Glomerular visceral epithelial cell (primary cell): ENCODE results near the gene STX2.

Source experiments
- DNase-seq: peaks from one replicate; pipeline ENCODE4 v3.0.0-alpha.2; 2016; ENCODE audit errors: extremely low spot score

Gene STX2

GRCh38 chr12:130831876-130832405 lies 7.1 kb downstream of the STX2 start:
- no peak for DNase-seq

GRCh38 chr12:130831246-130831645 lies 7.8 kb downstream of the STX2 start:
- no peak for DNase-seq

GRCh38 chr12:130830246-130830551 lies 8.9 kb downstream of the STX2 start:
- no peak for DNase-seq

- DNase-seq, result no peak
Observed at GRCh38 chr12:130829391-130830245, 9.4 kb downstream of the STX2 start.

GRCh38 chr12:130828895-130829294 lies 10.2 kb downstream of the STX2 start:
- DNase-seq, result no peak

- DNase-seq, result no peak
Observed at GRCh38 chr12:130827432-130827831, 11.6 kb downstream of the STX2 start.

GRCh38 chr12:130826151-130826801 lies 12.8 kb downstream of the STX2 start:
- DNase-seq, result peak; percentile 31

GRCh38 chr12:130825771-130826150 lies 13.3 kb downstream of the STX2 start:
- DNase-seq, result no peak

- DNase-seq, result no peak
Observed at GRCh38 chr12:130819681-130820080, 19.4 kb downstream of the STX2 start.

GRCh38 chr12:130818635-130819576 lies 20.1 kb downstream of the STX2 start:
- DNase-seq, result peak; percentile 33

- no peak for DNase-seq
Observed at GRCh38 chr12:130818272-130818634, 20.8 kb downstream of the STX2 start.

GRCh38 chr12:130817804-130818203 lies 21.2 kb downstream of the STX2 start:
- no peak for DNase-seq

GRCh38 chr12:130816097-130816496 lies 23.0 kb downstream of the STX2 start:
- DNase-seq, result no peak

- DNase-seq, result no peak
Observed at GRCh38 chr12:130815028-130815741, 23.9 kb downstream of the STX2 start.

- no peak for DNase-seq
Observed at GRCh38 chr12:130813949-130814348, 25.1 kb downstream of the STX2 start.

GRCh38 chr12:130813436-130813835 lies 25.6 kb downstream of the STX2 start:
- no peak for DNase-seq

- DNase-seq, result no peak
Observed at GRCh38 chr12:130809791-130810190, 29.3 kb downstream of the STX2 start.

GRCh38 chr12:130807309-130807708 lies 31.7 kb downstream of the STX2 start:
- no peak for DNase-seq

- DNase-seq, result no peak
Observed at GRCh38 chr12:130806574-130806973, 32.5 kb downstream of the STX2 start.

GRCh38 chr12:130805635-130806034 lies 33.4 kb downstream of the STX2 start:
- no peak for DNase-seq

GRCh38 chr12:130804216-130804615 lies 34.8 kb downstream of the STX2 start:
- DNase-seq, result no peak

GRCh38 chr12:130803702-130804101 lies 35.3 kb downstream of the STX2 start:
- no peak for DNase-seq
